Osteocyte (in vitro differentiated cells): Measurements from ENCODE around the gene ILDR2. TPM values are rescaled to one million over a fixed set of nuclear protein-coding genes. Genes with fewer than 3 reads are reported as not detected.

Experiments
- DNase-seq: peaks from one replicate; pipeline ENCODE4 v3.0.0; 2021; ENCODE audit warnings: mixed read lengths; ENCODE audit not compliant: unreplicated experiment; ENCODE audit errors: extremely low spot score
- H3K27ac Mint-ChIP-seq: one replicate; pipeline ENCODE4 v1.8.0; 2021; ENCODE audit warnings: mild to moderate bottlenecking, mixed read lengths; ENCODE audit not compliant: unreplicated experiment
- H3K27me3 Mint-ChIP-seq: one replicate; pipeline ENCODE4 v1.8.0; 2021; ENCODE audit warnings: mixed read lengths; ENCODE audit not compliant: unreplicated experiment
- H3K36me3 Mint-ChIP-seq: one replicate; pipeline ENCODE4 v1.8.0; 2021; ENCODE audit warnings: mixed read lengths; ENCODE audit not compliant: unreplicated experiment
- H3K4me1 Mint-ChIP-seq: one replicate; pipeline ENCODE4 v1.8.0; 2021; ENCODE audit warnings: mixed read lengths; ENCODE audit not compliant: unreplicated experiment
- H3K4me3 Mint-ChIP-seq: one replicate; pipeline ENCODE4 v1.8.0; 2021; ENCODE audit warnings: mild to moderate bottlenecking, moderate library complexity, mixed read lengths; ENCODE audit not compliant: unreplicated experiment
- H3K9me3 Mint-ChIP-seq: one replicate; pipeline ENCODE4 v1.8.0; 2021; ENCODE audit warnings: mixed read lengths; ENCODE audit not compliant: unreplicated experiment
- CTCF ChIP-seq: fragments of 200-600 bp; sonication (generic); IDR thresholded peaks from 2 replicates; pipeline ENCODE4 v1.5.0; 2021; ENCODE audit warnings: antibody characterized with exemption, mild to moderate bottlenecking, moderate library complexity
- total RNA-seq: library from RNA; stranded (reverse); gene quantifications from 2 replicates; pipeline ENCODE4 v1.2.1, GENCODE V29; 2021

The ILDR2 gene
- total RNA-seq, 1 donor from 2014 or later = 0.16 TPM

- H3K36me3 Mint-ChIP-seq = no peaks in the 10 kb centered on the region
- no peak for DNase-seq
- peaks cover 4% of the 10 kb centered on the region for H3K9me3 Mint-ChIP-seq
- TF ChIP-seq CTCF = no peak
- no peak overlapping the region for H3K27ac Mint-ChIP-seq
- no peak overlapping the region for H3K4me3 Mint-ChIP-seq
- H3K27me3 Mint-ChIP-seq = peaks cover 41% of the 10 kb centered on the region
- H3K4me1 Mint-ChIP-seq = no peaks in the 10 kb centered on the region
Observed at GRCh38 chr1:166999500-167000055, 24.2 kb upstream of the ILDR2 start.

- DNase-seq = no peak
- TF ChIP-seq CTCF = no peak
- Mint-ChIP-seq H3K9me3 (peaks cover 4% of the 10 kb centered on the region), H3K4me1 (no peaks in the 10 kb centered on the region), H3K4me3 (no peak overlapping the region), H3K27me3 (peaks cover 40% of the 10 kb centered on the region), H3K27ac (no peak overlapping the region), H3K36me3 (no peaks in the 10 kb centered on the region)
Observed at GRCh38 chr1:166999075-166999474, 23.7 kb upstream of the ILDR2 start.

GRCh38 chr1:166988974-166989515 is 13.7 kb upstream of the ILDR2 start, which contains the start of gene MAEL:
Gene MAEL (plus strand): TSS chr1:166989280. CDS start chr1:166989353, 73 bp downstream.
- Mint-ChIP-seq H3K27ac (no peak within 1 kb of the TSS), H3K27me3 (peaks cover 56% of the 10 kb centered on the region), H3K4me1 (no peaks in the 10 kb centered on the region), H3K9me3 (no peaks in the 10 kb centered on the region), H3K36me3 (no peaks in the 10 kb centered on the region), H3K4me3 (no peak within 1 kb of the TSS)
- TF ChIP-seq CTCF = no peak
- no peak for DNase-seq

- H3K4me3 Mint-ChIP-seq = no peak overlapping the region
- DNase-seq = no peak
- no peaks in the 10 kb centered on the region for H3K4me1 Mint-ChIP-seq
- no peaks in the 10 kb centered on the region for H3K9me3 Mint-ChIP-seq
- no peaks in the 10 kb centered on the region for H3K36me3 Mint-ChIP-seq
- H3K27me3 Mint-ChIP-seq = peaks cover 50% of the 10 kb centered on the region
- no peak overlapping the region for H3K27ac Mint-ChIP-seq
- no peak for TF ChIP-seq CTCF
Observed at GRCh38 chr1:166981589-166981988, 6.2 kb upstream of the ILDR2 start.

GRCh38 chr1:166980818-166981217 is 5.5 kb upstream of the ILDR2 start:
- DNase-seq = no peak
- TF ChIP-seq CTCF = no peak
- Mint-ChIP-seq H3K27me3 (peaks cover 50% of the 10 kb centered on the region), H3K4me3 (no peak overlapping the region), H3K9me3 (no peaks in the 10 kb centered on the region), H3K36me3 (no peaks in the 10 kb centered on the region), H3K4me1 (peaks cover 5% of the 10 kb centered on the region), H3K27ac (no peak overlapping the region)
